ENCODE data around the gene MYL10. TPM values are rescaled to one million over a fixed set of nuclear protein-coding genes. Genes with fewer than 3 reads are reported as not detected.
A peak's percentile ranks its signal among the peaks of the same experiment; 100 is the strongest.

Gene MYL10
- total RNA-seq, 2 donors from 2014 or later, result not detected

DNA sequence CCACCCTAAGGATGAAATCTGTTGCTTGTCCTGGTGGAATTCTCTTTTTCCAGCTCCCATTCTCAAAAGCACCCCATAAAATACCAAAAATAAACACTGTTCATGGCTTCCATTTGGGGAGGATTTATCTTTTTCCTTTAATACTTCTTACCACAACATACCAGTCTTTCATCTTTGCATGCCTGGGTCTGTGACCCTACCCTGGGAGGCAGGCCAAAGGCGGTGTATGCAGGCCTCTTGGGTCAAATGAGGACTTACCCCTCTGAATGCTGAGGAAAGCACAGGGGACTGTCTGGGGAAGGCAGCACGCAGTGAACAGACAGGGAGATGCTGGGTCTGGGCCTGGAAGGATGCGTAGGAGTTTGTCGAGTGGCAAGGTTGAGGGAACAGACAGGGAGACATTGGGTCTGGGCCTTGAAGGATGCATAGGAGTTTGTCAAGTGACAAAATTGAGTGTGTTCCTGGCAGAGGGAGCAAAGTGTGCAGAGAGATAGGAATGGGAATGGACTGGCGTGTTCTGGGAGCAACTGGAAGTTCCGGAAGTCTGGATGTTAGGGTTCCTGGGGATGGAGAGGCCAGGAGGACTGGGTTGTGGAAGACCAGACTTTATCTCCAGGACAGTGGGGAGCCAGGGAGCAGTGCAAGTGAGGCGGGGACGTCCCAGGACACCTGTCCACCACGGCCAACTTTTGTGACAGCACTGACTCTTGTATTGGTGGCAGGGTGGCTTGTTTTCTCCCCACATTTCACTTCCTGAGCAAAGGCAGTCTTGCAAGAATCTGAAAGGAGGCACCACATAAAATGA, 40.8 kb downstream of the MYL10 start:
- intact Hi-C loops (cut with DNase I, micrococcal nuclease), result no loop called here
- no peak for ATAC-seq
- DNase-seq, result no peak

DNA sequence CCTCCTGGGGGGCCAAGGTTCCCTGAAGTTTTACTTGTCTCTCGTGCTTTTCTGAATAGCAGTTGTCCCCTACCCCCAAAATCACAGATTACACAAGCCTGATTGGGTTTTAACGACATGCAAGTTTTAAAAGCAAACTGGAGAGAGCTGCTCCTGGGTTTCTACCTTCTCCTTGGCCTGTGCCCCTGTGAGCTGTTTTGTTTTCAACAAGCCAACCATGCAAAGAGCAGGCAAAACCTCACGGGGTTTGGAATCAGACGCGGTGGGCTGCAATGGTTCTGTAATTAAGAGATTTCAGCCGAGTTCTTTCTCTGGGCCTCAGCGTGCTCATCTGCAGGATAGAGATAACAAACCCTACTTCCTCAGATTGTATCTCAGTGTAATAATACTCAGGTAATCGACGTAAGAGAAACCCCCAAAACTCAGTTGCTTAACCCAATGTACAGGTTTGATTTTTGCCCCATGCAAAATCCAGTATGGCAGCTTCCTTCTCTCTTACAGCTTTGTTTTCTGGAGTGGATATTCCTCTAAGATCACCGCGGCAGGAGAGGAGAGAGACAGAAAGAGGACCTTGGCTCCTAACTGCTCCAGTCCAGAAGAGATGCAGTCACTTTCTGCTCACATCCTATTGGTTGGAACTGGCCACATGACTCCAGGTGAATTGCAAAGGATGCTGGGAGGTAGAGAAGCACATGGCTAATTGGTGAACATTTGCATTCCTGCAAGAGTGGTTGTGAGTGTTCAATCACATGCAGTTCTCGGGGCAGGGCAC, 42.0 kb downstream of the MYL10 start:
- DNase-seq (no peak), ATAC-seq (no peak)
- intact Hi-C loops (cut with DNase I, micrococcal nuclease), result no loop called here

DNA sequence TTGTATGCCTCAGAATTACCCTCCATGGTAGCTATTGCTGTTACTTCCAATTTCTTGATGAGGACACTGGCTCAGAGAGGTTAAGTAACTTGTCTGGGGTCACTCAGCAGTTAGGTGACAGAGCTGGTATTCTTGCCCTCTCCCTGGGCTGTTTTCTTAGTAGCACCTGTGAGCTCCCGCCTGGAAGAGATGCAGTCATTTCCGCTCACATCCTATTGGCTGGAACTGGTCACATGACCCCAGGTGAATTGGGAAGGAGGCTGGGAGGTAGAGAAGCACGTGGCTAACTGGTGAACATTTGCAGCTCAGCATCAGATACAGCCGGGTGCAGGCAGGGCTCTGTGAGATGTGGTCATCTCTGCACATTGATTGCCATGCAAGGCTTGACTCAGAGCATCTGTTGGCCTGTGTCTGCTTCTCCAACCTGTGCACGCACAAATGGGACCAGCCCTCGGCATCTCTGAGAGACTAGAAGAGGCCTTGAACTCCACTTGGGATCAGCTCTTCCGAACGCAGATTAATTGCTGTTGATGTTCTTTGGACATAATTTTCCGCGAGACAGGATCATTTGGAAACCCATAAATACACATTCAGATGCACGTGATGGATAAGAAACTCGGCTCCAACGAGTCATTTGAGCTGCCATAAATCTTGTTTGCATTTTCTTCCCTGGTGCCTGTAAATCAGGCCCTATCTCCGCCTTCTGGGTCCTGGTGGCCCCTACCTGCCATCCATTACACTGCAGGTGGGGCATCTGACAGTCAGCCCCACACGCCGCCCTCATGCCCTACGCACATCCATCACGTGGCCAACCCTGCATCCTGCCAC, 42.8 kb downstream of the MYL10 start:
- peak; percentile 77 for ATAC-seq
- DNase-seq, result peak; percentile 68 to 75
- intact Hi-C loops (cut with DNase I, micrococcal nuclease), result no loop called here

DNA sequence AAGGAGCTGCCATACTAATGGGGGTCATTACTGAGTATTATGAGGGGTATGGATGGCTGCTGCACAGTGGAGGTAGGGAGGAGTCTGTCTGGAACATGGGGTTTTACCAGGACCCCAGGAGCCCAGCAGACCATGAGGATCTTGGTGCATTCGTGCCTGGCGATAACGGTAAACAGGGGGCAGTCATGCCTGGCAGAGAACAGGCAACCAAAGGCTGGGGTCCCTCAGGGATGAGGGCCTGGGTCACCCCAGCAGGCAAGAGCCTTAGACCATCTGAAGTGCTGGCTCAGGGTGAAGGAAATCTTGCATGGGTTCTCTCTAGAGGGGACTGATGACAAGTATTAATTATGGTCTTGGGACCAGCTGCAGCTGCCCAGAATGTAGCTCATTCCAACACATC, 46.1 kb downstream of the MYL10 start:
- DNase-seq (no peak), ATAC-seq (no peak)
- intact Hi-C loops (cut with DNase I, micrococcal nuclease), result no loop called here

DNA sequence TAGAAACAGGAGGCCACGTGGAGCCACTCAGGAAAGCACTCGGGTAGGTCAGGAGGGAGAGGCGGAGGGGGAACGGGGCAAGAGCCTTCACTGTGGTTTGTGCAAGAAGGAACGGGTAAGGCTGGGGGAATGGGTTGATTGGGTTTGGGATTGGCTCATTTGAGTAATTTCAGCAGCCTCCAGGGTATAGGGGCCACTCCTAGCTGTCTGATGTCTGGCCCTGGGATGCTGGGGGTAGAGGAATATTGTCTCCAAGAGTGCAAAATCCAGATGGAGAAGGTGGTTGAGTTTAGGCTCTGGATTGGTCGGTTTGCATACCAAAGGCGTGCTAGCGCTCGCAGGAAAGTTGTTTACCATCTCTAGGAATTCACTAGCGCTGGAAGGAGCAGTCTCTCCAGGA, 47.2 kb downstream of the MYL10 start:
- no peak for ATAC-seq
- no peak for DNase-seq
- intact Hi-C loops (cut with DNase I, micrococcal nuclease), result no loop called here

DNA sequence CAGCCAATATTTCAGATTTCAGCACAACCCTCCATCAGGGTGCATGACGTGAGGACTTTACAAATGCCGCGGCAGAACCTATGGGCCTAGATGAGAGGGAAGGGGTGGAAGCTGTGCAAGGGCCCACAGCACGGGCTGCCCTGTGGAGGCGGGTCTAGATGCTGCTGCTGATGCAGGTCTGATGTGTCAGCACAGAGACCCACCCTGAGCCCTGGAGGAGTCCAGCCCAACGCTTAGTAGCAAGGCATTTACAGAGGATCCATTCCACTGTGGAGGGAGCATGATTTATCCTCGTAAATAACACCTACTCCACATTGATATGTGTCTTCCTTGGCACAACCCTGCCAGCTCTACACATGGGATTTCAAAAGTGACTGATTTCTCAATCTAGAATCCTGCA, 48.5 kb downstream of the MYL10 start:
- ATAC-seq, result no peak
- DNase-seq, result no peak
- intact Hi-C loops (cut with DNase I, micrococcal nuclease), result no loop called here

DNA sequence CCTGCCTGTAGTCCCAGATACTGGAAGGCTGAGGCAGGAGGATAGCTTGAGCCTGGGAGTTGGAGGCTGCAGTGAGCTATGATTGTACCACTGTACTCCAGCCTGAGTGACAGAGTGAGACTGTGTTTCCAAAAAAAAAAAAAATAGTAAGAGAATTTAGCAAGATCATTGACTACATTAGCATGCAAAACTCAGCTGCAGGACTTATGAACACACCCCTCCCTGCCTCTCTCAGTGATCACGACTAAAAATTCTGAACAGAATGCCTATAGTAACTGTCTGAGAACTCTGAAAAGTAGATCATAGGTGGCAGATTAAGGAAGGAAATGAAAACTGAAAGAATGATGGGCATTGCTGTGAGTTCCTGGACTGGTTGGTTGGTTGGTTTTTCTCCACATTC, 50.5 kb downstream of the MYL10 start:
- intact Hi-C loops (cut with DNase I, micrococcal nuclease), result no loop called here
- ATAC-seq (no peak), DNase-seq (no peak)

GRCh38 chr7:101576998-101577397, 52.1 kb downstream of the MYL10 start:
- DNase-seq, result no peak

GRCh38 chr7:101575721-101576120, 53.4 kb downstream of the MYL10 start:
- intact Hi-C loops (cut with DNase I, micrococcal nuclease), result no loop called here
- no peak for DNase-seq
- peak; percentile 25 for ATAC-seq

More at GRCh38 chr7:101576998-101577397, 52.1 kb downstream of the MYL10 start:
- intact Hi-C loops (cut with DNase I, micrococcal nuclease), result no loop called here
- no peak for ATAC-seq

- no peak for DNase-seq
These were observed 53.9 kb downstream of the MYL10 start for GRCh38 chr7:101575168-101575567.

GRCh38 chr7:101572156-101572555, 56.9 kb downstream of the MYL10 start:
- intact Hi-C loops (cut with DNase I, micrococcal nuclease), result no loop called here
- no peak for DNase-seq
- ATAC-seq, result no peak

More at GRCh38 chr7:101575168-101575567, 53.9 kb downstream of the MYL10 start:
- intact Hi-C loops (cut with DNase I, micrococcal nuclease), result no loop called here
- peak; percentile 32 for ATAC-seq

GRCh38 chr7:101567230-101567629, 61.9 kb downstream of the MYL10 start:
- ATAC-seq, result no peak
- DNase-seq, result no peak
- intact Hi-C loops (cut with DNase I, micrococcal nuclease), result no loop called here

GRCh38 chr7:101565601-101566209, 63.4 kb downstream of the MYL10 start:
- intact Hi-C loops (cut with DNase I, micrococcal nuclease), result no loop called here
- DNase-seq (no peak), ATAC-seq (no peak)

DNA sequence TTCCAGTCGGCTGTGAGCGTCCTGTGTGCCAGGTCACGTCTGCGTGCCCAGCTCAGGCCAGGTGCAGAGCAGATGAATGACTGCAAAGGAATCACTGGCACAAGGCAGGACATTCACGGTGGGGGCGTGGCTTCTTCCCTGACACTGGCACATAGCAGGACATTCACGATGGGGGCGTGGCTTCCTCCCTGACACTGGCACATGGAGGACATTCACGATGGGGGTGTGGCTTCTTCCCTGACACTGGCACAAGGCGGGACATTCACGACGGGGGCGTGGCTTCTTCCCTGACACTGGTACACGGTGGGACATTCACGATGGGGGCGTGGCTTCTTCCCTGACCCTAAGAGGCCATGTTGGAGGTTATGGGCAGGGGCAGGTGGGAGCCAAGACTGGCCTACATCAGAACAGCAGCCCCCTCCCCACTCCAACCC, 64.3 kb downstream of the MYL10 start:
- intact Hi-C loops (cut with DNase I, micrococcal nuclease), result no loop called here
- DNase-seq (peak; percentile 74 to 78), ATAC-seq (peak; percentile 91)

DNA sequence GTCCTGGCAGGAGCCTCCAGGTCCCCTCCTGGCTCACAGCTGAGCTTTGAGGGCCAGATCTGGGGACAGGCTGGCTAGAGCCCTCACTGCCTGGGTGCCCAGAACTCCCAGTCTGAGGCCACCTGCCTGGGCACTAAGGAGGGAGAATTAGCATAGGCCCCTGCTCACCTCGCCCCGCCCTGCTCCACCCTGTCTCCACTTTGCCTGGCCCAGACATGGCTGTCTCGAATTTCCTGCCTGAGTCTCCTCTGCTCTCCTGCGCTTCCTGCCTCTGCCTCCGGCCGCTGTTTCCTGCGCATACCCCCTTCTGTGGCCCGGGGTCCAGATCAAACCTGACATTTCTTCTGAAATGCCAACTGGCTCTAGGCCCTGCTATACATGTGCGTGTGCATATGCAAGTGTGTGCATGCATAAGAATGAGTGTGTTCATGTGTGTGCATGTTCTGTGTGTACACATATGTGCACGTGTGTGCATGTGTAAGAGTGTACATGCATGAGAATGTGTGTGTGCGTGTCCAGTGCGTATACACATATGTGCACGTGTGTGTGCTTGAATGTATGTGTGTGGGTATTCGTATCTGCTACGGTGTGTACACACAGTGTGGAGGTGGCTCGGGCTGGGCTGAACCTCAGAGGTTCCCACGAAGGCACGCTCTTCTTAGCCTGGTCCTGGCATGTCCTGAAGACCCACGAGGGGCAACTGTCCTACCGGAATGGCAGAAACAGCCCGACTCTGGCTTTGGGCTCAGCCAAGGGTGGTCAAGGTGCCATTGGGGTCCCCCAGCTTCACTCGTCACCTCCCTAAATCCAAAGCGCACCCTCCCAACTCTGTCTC, 64.9 kb downstream of the MYL10 start:
- DNase-seq (peak in 1 of 2 donors; percentile 31), ATAC-seq (peak; percentile 60)
- intact Hi-C loops (cut with DNase I, micrococcal nuclease), result no loop called here

Measured in left colon (tissue), 2 donors.